H1 (cell line): ENCODE measurements around the gene TRO. TPM values are rescaled to one million over a fixed set of nuclear protein-coding genes. Genes with fewer than 3 reads are reported as not detected.

Experiments used
- CTCF ChIA-PET: fragments of 300-600 bp; sonication (Branson Sonifier 250); formaldehyde crosslinking; loops from one replicate; lab custom pipeline; 2021; ENCODE audit not compliant: partially characterized antibody; lab: Charles Lee
- POLR2A ChIA-PET: fragments of 300-600 bp; sonication (Branson Sonifier 250); formaldehyde crosslinking; loops from one replicate; lab custom pipeline; 2021; ENCODE audit warnings: inconsistent platforms; ENCODE audit not compliant: partially characterized antibody; lab: Charles Lee
- DNase-seq, 2 experiments: peaks; one replicate each; pipeline versions ENCODE4 v3.0.0 to v3.0.0-alpha.2; 2010 to 2022; ENCODE audit warnings: low spot score in 2 of 2, low read depth in 1 of 2, mixed read lengths in 1 of 2
- FAIRE-seq: peaks from 2 replicates; lab custom pipeline; 2011; peaks lifted over from hg19 to GRCh38; lab: Jason Lieb, UNC
- H2AFZ ChIP-seq: 2 replicates; pipeline ENCODE4 v1.8.1; 2012; ENCODE audit warnings: low read length, inconsistent platforms
- H2AK5ac ChIP-seq: 2 replicates; pipeline ENCODE4 v1.6.1; 2013; ENCODE audit warnings: low read depth, low read length
- H2BK120ac ChIP-seq: replicated peaks from 2 replicates; pipeline ENCODE3; 2013; ENCODE audit warnings: low read depth, low read length, inconsistent platforms
- H2BK12ac ChIP-seq: 2 replicates; pipeline ENCODE4 v1.6.1; 2013; ENCODE audit warnings: low read depth, low read length
- H2BK15ac ChIP-seq: 2 replicates; pipeline ENCODE4 v1.6.1; 2013; ENCODE audit warnings: low read length
- H2BK20ac ChIP-seq: 2 replicates; pipeline ENCODE4 v1.6.1; 2013; ENCODE audit warnings: low read length
- H2BK5ac ChIP-seq: 2 replicates; pipeline ENCODE4 v1.6.1; 2013; ENCODE audit warnings: low read depth, low read length
- H3K14ac ChIP-seq: 2 replicates; pipeline ENCODE4 v1.6.1; 2013; ENCODE audit warnings: inconsistent platforms; ENCODE audit not compliant: insufficient read length
- H3K18ac ChIP-seq: 2 replicates; pipeline ENCODE4 v1.6.1; 2013; ENCODE audit warnings: low read length; ENCODE audit errors: extremely low read depth
- H3K23ac ChIP-seq: 2 replicates; pipeline ENCODE4 v1.6.1; 2013; ENCODE audit warnings: inconsistent platforms; ENCODE audit not compliant: insufficient read length
- H3K23me2 ChIP-seq: 2 replicates; pipeline ENCODE4 v1.6.1; 2013; ENCODE audit warnings: low read depth, low read length
- H3K27ac ChIP-seq: 2 replicates; pipeline ENCODE4 v1.6.1; 2011; ENCODE audit warnings: low read depth, low read length, inconsistent platforms
- H3K27me3 ChIP-seq, 4 experiments: replicated peaks in 1 of 4; 1 replicate in 1 of 4; 2 replicates in 3 of 4; pipeline versions ENCODE4 v1.6.1 to v1.8.1; 2011 to 2013; ENCODE audit warnings: low read length in 3 of 4, mild to moderate bottlenecking in 3 of 4, inconsistent platforms in 2 of 4, mixed read lengths in 2 of 4, moderate library complexity in 1 of 4; ENCODE audit not compliant: control insufficient read depth in 3 of 4, insufficient read depth in 3 of 4; ENCODE audit errors: extremely low read depth in 1 of 4
- H3K36me3 ChIP-seq, 4 experiments: 2 replicates each; pipeline versions ENCODE4 v1.6.1 to v1.8.1; 2011 to 2013; ENCODE audit warnings: mild to moderate bottlenecking in 4 of 4, low read length in 3 of 4, moderate library complexity in 2 of 4, control low read depth in 1 of 4, inconsistent platforms in 1 of 4; ENCODE audit not compliant: insufficient read depth in 4 of 4, control insufficient read depth in 2 of 4
- H3K4ac ChIP-seq: replicated peaks from 2 replicates; pipeline ENCODE3; 2013; ENCODE audit warnings: low read length, low read depth, mixed read lengths, inconsistent platforms; ENCODE audit not compliant: insufficient read length
- H3K4me1 ChIP-seq, 4 experiments: replicated peaks in 1 of 4; 1 replicate in 1 of 4; 2 replicates in 3 of 4; pipeline versions ENCODE4 v1.6.1 to v1.8.1; 2011 to 2013; ENCODE audit warnings: low read length in 3 of 4, inconsistent platforms in 2 of 4, mixed read lengths in 1 of 4; ENCODE audit not compliant: insufficient read depth in 4 of 4, control insufficient read depth in 3 of 4
- H3K4me2 ChIP-seq, 2 experiments: 2 replicates each; pipeline versions ENCODE4 v1.6.1 to v1.8.1; 2011 to 2013; ENCODE audit warnings: low read depth in 2 of 2, low read length in 2 of 2, control low read depth in 1 of 2, inconsistent platforms in 1 of 2, mild to moderate bottlenecking in 1 of 2; ENCODE audit not compliant: insufficient read depth in 1 of 2
- H3K4me3 ChIP-seq, 4 experiments: fragments of 200-600, 300-600 bp in 1 of 4; sonication (generic), shearing (Covaris generic), sonication (Bioruptor Twin) in 1 of 4; 2 replicates each; pipeline versions ENCODE4 v1.5.1 to v1.8.1; 2011 to 2016; ENCODE audit warnings: low read length in 4 of 4, low read depth in 3 of 4, control low read depth in 2 of 4, inconsistent platforms in 2 of 4, mild to moderate bottlenecking in 2 of 4, mixed read lengths in 1 of 4, moderate library complexity in 1 of 4; ENCODE audit not compliant: insufficient read depth in 2 of 4; ENCODE audit errors: extremely low read depth in 1 of 4
- H3K56ac ChIP-seq: replicated peaks from 2 replicates; pipeline ENCODE3; 2013; ENCODE audit warnings: low read depth, mild to moderate bottlenecking, mixed read lengths, low read length, inconsistent platforms; ENCODE audit not compliant: insufficient read length
- H3K79me1 ChIP-seq: 2 replicates; pipeline ENCODE4 v1.6.1; 2013; ENCODE audit warnings: low read depth, low read length, control low read depth
- H3K79me2 ChIP-seq, 2 experiments: 2 replicates each; pipeline versions ENCODE4 v1.6.1 to v1.8.1; 2012 to 2013; ENCODE audit warnings: low read length in 2 of 2, mild to moderate bottlenecking in 2 of 2, inconsistent platforms in 1 of 2; ENCODE audit not compliant: insufficient read depth in 2 of 2, control insufficient read depth in 1 of 2
- H3K9ac ChIP-seq, 4 experiments: replicated peaks in 1 of 4; 1 replicate in 1 of 4; 2 replicates in 3 of 4; pipeline versions ENCODE4 v1.6.1 to v1.8.1; 2011 to 2013; ENCODE audit warnings: low read depth in 3 of 4, low read length in 3 of 4, control low read depth in 2 of 4, mild to moderate bottlenecking in 2 of 4, moderate library complexity in 2 of 4, inconsistent platforms in 1 of 4; ENCODE audit errors: extremely low read depth in 1 of 4
- H3K9me3 ChIP-seq, 2 experiments: 2 replicates each; pipeline versions ENCODE4 v1.6.1 to v1.8.1; 2012 to 2013; ENCODE audit warnings: mild to moderate bottlenecking in 2 of 2, moderate library complexity in 2 of 2, control low read depth in 1 of 2, inconsistent platforms in 1 of 2, low read depth in 1 of 2, low read length in 1 of 2, mixed read lengths in 1 of 2; ENCODE audit not compliant: insufficient read depth in 2 of 2
- H4K20me1 ChIP-seq, 2 experiments: replicated peaks in 1 of 2; 2 replicates each; pipeline versions ENCODE3 to v1.8.1; 2011 to 2013; ENCODE audit warnings: inconsistent platforms in 2 of 2, low read length in 2 of 2, mild to moderate bottlenecking in 1 of 2; ENCODE audit not compliant: insufficient read depth in 2 of 2, control insufficient read depth in 1 of 2
- H4K5ac ChIP-seq: 2 replicates; pipeline ENCODE4 v1.6.1; 2013; ENCODE audit warnings: low read length, low read depth, mixed read lengths, inconsistent platforms; ENCODE audit not compliant: insufficient read length
- H4K8ac ChIP-seq: 2 replicates; pipeline ENCODE4 v1.8.0; 2013; ENCODE audit warnings: mild to moderate bottlenecking, moderate library complexity, low read length, inconsistent platforms; ENCODE audit not compliant: insufficient read depth; ENCODE audit errors: extremely low read depth
- H4K91ac ChIP-seq: replicated peaks from 2 replicates; pipeline ENCODE3; 2013; ENCODE audit warnings: low read length, mixed read lengths, inconsistent platforms; ENCODE audit not compliant: insufficient read length
- CHD2 ChIP-seq: IDR thresholded peaks from 2 replicates; pipeline ENCODE4 v1.6.1; 2012; ENCODE audit warnings: low read length, improper control_type of control experiment
- GTF2F1 ChIP-seq: IDR thresholded peaks from 2 replicates; pipeline ENCODE4 v1.6.1; 2012; ENCODE audit warnings: low read depth, low read length, improper control_type of control experiment, borderline replicate concordance
- POLR2AphosphoS5 ChIP-seq: IDR thresholded peaks from 2 replicates; pipeline ENCODE4 v1.6.1; 2011; ENCODE audit warnings: low read depth, low read length
- WGBS, 2 experiments: shearing (Covaris generic) in 1 of 2; methylation state at CpG; one replicate each; pipeline versions ENCODE4 v1.1.6 to v1.1.7; 2013 to 2015; ENCODE audit warnings: low lambda C conversion rate in 2 of 2, mixed read lengths in 2 of 2, inconsistent platforms in 1 of 2, low coverage in 1 of 2, missing lambda C conversion rate in 1 of 2; ENCODE audit not compliant: insufficient replicate concordance in 2 of 2, insufficient coverage in 1 of 2, insufficient read length in 1 of 2; ENCODE audit errors: extremely low coverage in 1 of 2, missing lambda C conversion rate in 1 of 2; 5-methylcytosine and 5-hydroxymethylcytosine counted together
- long read RNA-seq, 2 experiments: library from RNA in 1 of 2; library from capped mRNA in 1 of 2; stranded (forward); transcript quantifications; one replicate each; pipeline ENCODE4 v2.0.0, GENCODE V29; 2021; ENCODE audit warnings: inconsistent platforms in 1 of 2
- polyA minus RNA-seq, 3 experiments: library from RNA; depleted of rRNA, polyadenylated mRNA; stranded (reverse); fragments of >200 nt; gene quantifications; 1 replicate in 2 of 3; 2 replicates in 1 of 3; pipeline ENCODE4 v1.2.3, GENCODE V29; 2011
- polyA plus RNA-seq, 7 experiments: library from polyadenylated mRNA; depleted of rRNA in 3 of 7; stranded (reverse) in 5 of 7; unstranded in 2 of 7; fragments of >200 nt in 5 of 7; fragments of 200-250 nt in 2 of 7; gene quantifications; 1 replicate in 5 of 7; 2 replicates in 1 of 7; 4 replicates in 1 of 7; pipeline versions ENCODE4 v1.2.1 to v1.2.3, GENCODE V29; 2011 to 2013; ENCODE audit warnings: missing spikeins in 2 of 7, mixed read lengths in 2 of 7
- total RNA-seq: library from RNA; stranded (reverse); fragmentation: NEBNext Ultra II Directional; extraction: Animal tissue kit (Norgen Biotek cat#: 25700); gene quantifications from 2 replicates; pipeline ENCODE4 v1.2.1, GENCODE V29; 2021

TRO gene, protein sequence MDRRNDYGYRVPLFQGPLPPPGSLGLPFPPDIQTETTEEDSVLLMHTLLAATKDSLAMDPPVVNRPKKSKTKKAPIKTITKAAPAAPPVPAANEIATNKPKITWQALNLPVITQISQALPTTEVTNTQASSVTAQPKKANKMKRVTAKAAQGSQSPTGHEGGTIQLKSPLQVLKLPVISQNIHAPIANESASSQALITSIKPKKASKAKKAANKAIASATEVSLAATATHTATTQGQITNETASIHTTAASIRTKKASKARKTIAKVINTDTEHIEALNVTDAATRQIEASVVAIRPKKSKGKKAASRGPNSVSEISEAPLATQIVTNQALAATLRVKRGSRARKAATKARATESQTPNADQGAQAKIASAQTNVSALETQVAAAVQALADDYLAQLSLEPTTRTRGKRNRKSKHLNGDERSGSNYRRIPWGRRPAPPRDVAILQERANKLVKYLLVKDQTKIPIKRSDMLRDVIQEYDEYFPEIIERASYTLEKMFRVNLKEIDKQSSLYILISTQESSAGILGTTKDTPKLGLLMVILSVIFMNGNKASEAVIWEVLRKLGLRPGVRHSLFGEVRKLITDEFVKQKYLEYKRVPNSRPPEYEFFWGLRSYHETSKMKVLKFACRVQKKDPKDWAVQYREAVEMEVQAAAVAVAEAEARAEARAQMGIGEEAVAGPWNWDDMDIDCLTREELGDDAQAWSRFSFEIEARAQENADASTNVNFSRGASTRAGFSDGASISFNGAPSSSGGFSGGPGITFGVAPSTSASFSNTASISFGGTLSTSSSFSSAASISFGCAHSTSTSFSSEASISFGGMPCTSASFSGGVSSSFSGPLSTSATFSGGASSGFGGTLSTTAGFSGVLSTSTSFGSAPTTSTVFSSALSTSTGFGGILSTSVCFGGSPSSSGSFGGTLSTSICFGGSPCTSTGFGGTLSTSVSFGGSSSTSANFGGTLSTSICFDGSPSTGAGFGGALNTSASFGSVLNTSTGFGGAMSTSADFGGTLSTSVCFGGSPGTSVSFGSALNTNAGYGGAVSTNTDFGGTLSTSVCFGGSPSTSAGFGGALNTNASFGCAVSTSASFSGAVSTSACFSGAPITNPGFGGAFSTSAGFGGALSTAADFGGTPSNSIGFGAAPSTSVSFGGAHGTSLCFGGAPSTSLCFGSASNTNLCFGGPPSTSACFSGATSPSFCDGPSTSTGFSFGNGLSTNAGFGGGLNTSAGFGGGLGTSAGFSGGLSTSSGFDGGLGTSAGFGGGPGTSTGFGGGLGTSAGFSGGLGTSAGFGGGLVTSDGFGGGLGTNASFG (N-terminal part only)
- total RNA-seq (49.5 and 55.5 TPM in 2 replicates), polyA plus RNA-seq (2011; rRNA removed) (57.6 and 71.5 TPM in 2 replicates), polyA minus RNA-seq (2011; rRNA and poly(A)+ RNA removed) (75.1 and 78.0 TPM in 2 replicates)
- 47.3 TPM for polyA plus RNA-seq (2011; cell fraction: cytosol; rRNA removed)
- 127 TPM for polyA plus RNA-seq (2011; cell fraction: nucleus; rRNA removed)
- polyA plus RNA-seq (2012, experiment 1 of 2): 36.3 to 43.5 TPM (median 38.6 TPM) in 4 replicates
- polyA plus RNA-seq (2012, experiment 2 of 2): 22.3 TPM
- 41.6 TPM for polyA plus RNA-seq (2013, experiment 1 of 2)
- 46.6 TPM for polyA plus RNA-seq (2013, experiment 2 of 2)
- 34.3 TPM for polyA minus RNA-seq (2011; cell fraction: cytosol; rRNA and poly(A)+ RNA removed)
- polyA minus RNA-seq (2011; cell fraction: nucleus; rRNA and poly(A)+ RNA removed): 50.8 TPM
- long read RNA-seq, experiment 1, partial matches to known transcripts: 22 of 28 reads
- long read RNA-seq, experiment 1, other reads (novel, unspliced or antisense): 6 of 28 reads
- long read RNA-seq, experiment 2, partial matches to known transcripts: 1 of 7 reads
- long read RNA-seq, experiment 2, other reads (novel, unspliced or antisense): 4 of 7 reads

- no peak within 1 kb of the TSS for H4K5ac ChIP-seq
- ChIA-PET POLR2A (no interaction called here), CTCF (interaction anchor here (0.8 to 1.0 kb wide), 4 partner anchors 18 to 80 kb away, joined by 3 read pairs; no protein-coding TSS in a partner anchor)
- H3K18ac ChIP-seq: no peak within 1 kb of the TSS
- H3K23ac ChIP-seq: no peak within 1 kb of the TSS
- H3K27me3 ChIP-seq: no peaks in the 10 kb centered on the region
- peak within 1 kb of the TSS in 3 of 4 experiments; percentile 40 to 85 (median 70); a peak in 6 of 7 replicates for H3K9ac ChIP-seq
- FAIRE-seq: peak; percentile 63
- H2AFZ ChIP-seq: peak within 1 kb of the TSS; percentile 92
- no peak within 1 kb of the TSS for H3K4ac ChIP-seq
- no peaks in the 10 kb centered on the region; the same call in 1 of the 2 replicates for H3K79me1 ChIP-seq
- H4K91ac ChIP-seq: no peak within 1 kb of the TSS
- H4K20me1 ChIP-seq: no peaks in the 10 kb centered on the region
- H3K9me3 ChIP-seq: no peaks in the 10 kb centered on the region
- H3K56ac ChIP-seq: peak within 1 kb of the TSS; percentile 34
- H3K27ac ChIP-seq: no peak within 1 kb of the TSS
- no peak within 1 kb of the TSS for H2BK12ac ChIP-seq
- DNase-seq: peak in 1 of 2 experiments; percentile 53
- H3K4me2 ChIP-seq: peak within 1 kb of the TSS; percentile 73 to 74
- peaks cover 0 to 8% of the 10 kb centered on the region in 2 experiments; a peak in 1 of 4 replicates for H3K79me2 ChIP-seq
- no peak within 1 kb of the TSS for H3K14ac ChIP-seq
- WGBS, 2 experiments: 0% methylated on average over 7 of the region's 29 CpGs; no CpG with 5 or more reads in 1 of the 2 experiments
- no peaks in the 10 kb centered on the region; the same call in 1 of the 2 replicates for H3K23me2 ChIP-seq
- H2BK120ac ChIP-seq: no peak within 1 kb of the TSS
- H2BK5ac ChIP-seq: peak within 1 kb of the TSS; percentile 66
- H2AK5ac ChIP-seq: no peak within 1 kb of the TSS
- H3K36me3 ChIP-seq: peaks cover 0 to 28% (median 15%) of the 10 kb centered on the region in 4 experiments; a peak in 6 of 8 replicates
- H2BK15ac ChIP-seq: no peak within 1 kb of the TSS
- no peaks in the 10 kb centered on the region for H3K4me1 ChIP-seq
- no peak within 1 kb of the TSS for H2BK20ac ChIP-seq
- H3K4me3 ChIP-seq: peak within 1 kb of the TSS; percentile 80 to 97 (median 96)
- no peak within 1 kb of the TSS for H4K8ac ChIP-seq
- no peak for TF ChIP-seq GTF2F1
- no peak for TF ChIP-seq CHD2
- peak; percentile 27; the same call in 1 of the 2 replicates for TF ChIP-seq POLR2AphosphoS5
Measured at GRCh38 chrX:54920610-54921426, at the start of gene TRO. TRO (plus strand) TSS chrX:54920824; CDS start chrX:54922247, 1,423 bp downstream.
